GM18873 (cell line): Measurements from ENCODE around the gene ORM2.

Source experiments
- ATAC-seq: cut with Tn5 transposase; IDR thresholded peaks from one replicate; pipeline ENCODE4 v1.9.1; 2021; ENCODE audit warnings: mild to moderate bottlenecking, moderate library complexity, moderate number of reproducible peaks; ENCODE audit not compliant: unreplicated experiment, low FRiP score

The ORM2 gene

GRCh38 chr9:114367772-114368569, 38.3 kb downstream of the ORM2 start:
- ATAC-seq: no peak

- no peak for ATAC-seq
Measured at GRCh38 chr9:114369216-114370130, 39.8 kb downstream of the ORM2 start.

GRCh38 chr9:114370251-114370967, 40.7 kb downstream of the ORM2 start:
- ATAC-seq: no peak

- no peak for ATAC-seq
Measured at GRCh38 chr9:114370968-114371320, 41.3 kb downstream of the ORM2 start.

GRCh38 chr9:114371343-114371944, 41.8 kb downstream of the ORM2 start:
- ATAC-seq: no peak

- ATAC-seq: no peak
Measured at GRCh38 chr9:114371973-114372917, 42.6 kb downstream of the ORM2 start.

GRCh38 chr9:114372921-114373448, 43.3 kb downstream of the ORM2 start:
- ATAC-seq: peak; percentile 90

- no peak for ATAC-seq
Measured at GRCh38 chr9:114373960-114374730, 44.5 kb downstream of the ORM2 start.

- ATAC-seq: no peak
Measured at GRCh38 chr9:114374936-114375335, 45.3 kb downstream of the ORM2 start.

- ATAC-seq: no peak
Measured at GRCh38 chr9:114375386-114376175, 45.9 kb downstream of the ORM2 start.

- ATAC-seq: no peak
Measured at GRCh38 chr9:114376586-114377445, 47.1 kb downstream of the ORM2 start.

GRCh38 chr9:114378016-114378415, 48.3 kb downstream of the ORM2 start:
- no peak for ATAC-seq

GRCh38 chr9:114378883-114379282, 49.2 kb downstream of the ORM2 start:
- no peak for ATAC-seq
